Keratinocyte (primary cell): ENCODE data around the gene PNMA3.
"Not testable (repeated sequence)": the region's sequence is repeated elsewhere in the genome, so short reads cannot be mapped to it uniquely, and the experiment has no call there.

Source experiments
- EZH2 ChIP-seq: IDR thresholded peaks from one replicate; pipeline ENCODE4 v1.6.1; 2012; ENCODE audit warnings: inconsistent platforms, mild to moderate bottlenecking, low read length, moderate library complexity
- TF ChIP-seq, protein P1 (sequence below), 3 experiments: IDR thresholded peaks in 1 of 3; conservative IDR thresholded peaks in 1 of 3; optimal IDR thresholded peaks in 1 of 3; 2 replicates in 2 of 3; 3 replicates in 1 of 3; pipeline versions ENCODE3 to v1.5.1; 2011; ENCODE audit warnings: low read length in 3 of 3, mild to moderate bottlenecking in 3 of 3, moderate library complexity in 2 of 3, control low read depth in 1 of 3, inconsistent platforms in 1 of 3; ENCODE audit not compliant: insufficient read depth in 2 of 3; ENCODE audit errors: extremely low read depth in 1 of 3

- TF ChIP-seq, protein P1, sequence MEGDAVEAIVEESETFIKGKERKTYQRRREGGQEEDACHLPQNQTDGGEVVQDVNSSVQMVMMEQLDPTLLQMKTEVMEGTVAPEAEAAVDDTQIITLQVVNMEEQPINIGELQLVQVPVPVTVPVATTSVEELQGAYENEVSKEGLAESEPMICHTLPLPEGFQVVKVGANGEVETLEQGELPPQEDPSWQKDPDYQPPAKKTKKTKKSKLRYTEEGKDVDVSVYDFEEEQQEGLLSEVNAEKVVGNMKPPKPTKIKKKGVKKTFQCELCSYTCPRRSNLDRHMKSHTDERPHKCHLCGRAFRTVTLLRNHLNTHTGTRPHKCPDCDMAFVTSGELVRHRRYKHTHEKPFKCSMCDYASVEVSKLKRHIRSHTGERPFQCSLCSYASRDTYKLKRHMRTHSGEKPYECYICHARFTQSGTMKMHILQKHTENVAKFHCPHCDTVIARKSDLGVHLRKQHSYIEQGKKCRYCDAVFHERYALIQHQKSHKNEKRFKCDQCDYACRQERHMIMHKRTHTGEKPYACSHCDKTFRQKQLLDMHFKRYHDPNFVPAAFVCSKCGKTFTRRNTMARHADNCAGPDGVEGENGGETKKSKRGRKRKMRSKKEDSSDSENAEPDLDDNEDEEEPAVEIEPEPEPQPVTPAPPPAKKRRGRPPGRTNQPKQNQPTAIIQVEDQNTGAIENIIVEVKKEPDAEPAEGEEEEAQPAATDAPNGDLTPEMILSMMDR (optimal IDR thresholded peaks at IDR 0.05 in 1 of 3, IDR thresholded peaks at IDR 0.05 in 1 of 3, conservative IDR thresholded peaks at IDR 0.05 in 1 of 3; ENCODE audit: extremely low read depth in 1 of 3, insufficient read depth in 2 of 3, low read length in 3 of 3), result not testable (repeated sequence)
- not testable (repeated sequence) for TF ChIP-seq EZH2
These were observed 48.7 kb downstream of the PNMA3 start for GRCh38 chrX:153104959-153105358.
